Measurements from ENCODE around the gene CYP4F3.

DNA sequence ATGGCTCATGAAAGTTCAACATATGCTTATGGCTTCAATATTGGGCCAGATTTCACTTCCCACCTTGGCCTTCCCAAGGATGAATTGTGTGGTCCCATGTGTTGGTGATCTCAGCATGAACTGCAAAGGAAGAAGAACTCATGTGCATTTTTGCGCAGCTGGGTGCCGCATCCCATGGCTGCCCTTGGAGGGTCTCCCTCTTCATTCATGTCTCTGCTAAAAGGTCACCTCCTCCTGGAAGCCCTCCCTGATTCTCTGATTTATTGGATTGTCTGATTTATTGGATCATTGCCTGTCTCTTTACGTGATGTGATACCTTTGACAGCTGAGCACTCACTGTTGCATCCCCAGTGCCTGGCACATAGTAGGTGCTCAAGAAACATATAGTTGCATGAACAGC, 27.4 kb upstream of the CYP4F3 start:
- TF ChIP-seq EZH2 (IDR thresholded peaks at IDR 0.05; ENCODE audit: insufficient read depth, poor library complexity, severe bottlenecking) (no peak), EZH2phosphoT487 (IDR thresholded peaks at IDR 0.05; ENCODE audit: insufficient read depth, low read depth) (no peak)
